IgD-negative memory B cell (primary cell): Measurements from ENCODE around the gene NR4A3. TPM values are rescaled to one million over a fixed set of nuclear protein-coding genes. Genes with fewer than 3 reads are reported as not detected.

ENCODE experiments used
- H3K27ac Mint-ChIP-seq, 3 donors: one replicate each; pipeline ENCODE4 v1.8.0; 2020 to 2022; ENCODE audit warnings: mild to moderate bottlenecking in 3 of 3, mixed read lengths in 3 of 3, moderate library complexity in 1 of 3
- H3K27me3 Mint-ChIP-seq: one replicate; pipeline ENCODE4 v1.8.0; 2021; ENCODE audit warnings: mixed read lengths
- H3K36me3 Mint-ChIP-seq: one replicate; pipeline ENCODE4 v1.8.0; 2020; ENCODE audit warnings: mild to moderate bottlenecking, mixed read lengths
- H3K4me1 Mint-ChIP-seq, 3 donors: one replicate each; pipeline ENCODE4 v1.8.0; 2020 to 2022; ENCODE audit warnings: mixed read lengths in 3 of 3, mild to moderate bottlenecking in 1 of 3
- H3K4me3 Mint-ChIP-seq, 4 donors: one replicate each; pipeline ENCODE4 v1.8.0; 2020 to 2022; ENCODE audit warnings: mild to moderate bottlenecking in 4 of 4, mixed read lengths in 4 of 4, moderate library complexity in 3 of 4
- H3K9me3 Mint-ChIP-seq, 3 donors: one replicate each; pipeline ENCODE4 v1.8.0; 2020 to 2021; ENCODE audit warnings: mixed read lengths in 3 of 3, mild to moderate bottlenecking in 1 of 3
- polyA plus RNA-seq: library from polyadenylated mRNA; unstranded; fragments of 300-500 nt; fragmentation: Illumina TruSeq; gene quantifications from one replicate; pipeline ENCODE4 v1.2.3, GENCODE V29; 2021

The NR4A3 gene
- polyA plus RNA-seq, 1 donor from 2014 or later, result 0.60 TPM

DNA sequence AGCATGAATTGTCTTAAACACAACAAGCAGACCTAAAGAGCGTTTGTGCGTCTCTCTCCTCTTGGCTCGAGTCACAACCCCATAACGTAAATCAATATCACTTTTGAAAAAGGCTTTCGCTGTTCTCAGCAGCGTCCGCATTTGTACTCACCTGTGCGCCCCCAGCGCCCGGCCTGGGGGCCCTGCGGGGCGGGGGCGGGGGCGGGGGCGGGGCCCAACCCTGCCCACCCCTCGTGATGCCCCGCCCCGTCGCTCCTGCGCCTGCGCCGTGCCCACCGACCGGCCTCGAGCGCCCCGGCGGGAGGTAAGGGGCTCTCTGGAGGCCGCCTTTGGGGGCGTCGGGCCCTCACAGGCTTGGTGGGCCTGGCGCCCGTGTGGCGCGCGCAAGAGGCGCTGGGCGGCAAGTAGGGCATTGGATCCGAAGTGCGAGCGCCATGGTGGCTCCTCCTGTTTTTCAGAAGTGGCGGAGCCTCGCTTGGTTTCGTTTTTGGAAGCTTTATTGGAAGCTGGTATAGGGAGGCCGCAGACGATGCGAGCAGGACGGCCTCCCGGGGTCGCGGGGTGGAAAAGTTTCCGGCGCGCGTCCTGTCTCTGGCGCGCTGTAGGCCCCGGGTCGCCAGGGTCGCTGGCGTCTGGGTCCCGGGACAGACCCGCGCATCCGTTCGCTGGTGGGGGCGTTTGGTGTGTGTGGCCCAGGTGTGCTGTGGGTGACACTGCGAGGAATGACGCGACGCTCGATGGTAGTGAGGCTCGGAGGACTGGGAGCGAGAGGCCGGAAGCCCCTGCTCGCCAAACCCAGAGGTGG is 84.9 kb downstream of the NR4A3 start, which contains the start of gene STX17:
STX17 (plus strand) TSS at position 252 of the 805 bp plus-strand sequence. CDS start 8,586 bp downstream, outside the sequence.
- peak within 1 kb of the TSS; percentile 96 to 99 (median 98) for H3K4me3 Mint-ChIP-seq
- H3K9me3 Mint-ChIP-seq, result no peaks in the 10 kb centered on the region
- H3K36me3 Mint-ChIP-seq, result peaks cover 6% of the 10 kb centered on the region
- H3K27ac Mint-ChIP-seq, result peak within 1 kb of the TSS; percentile 96 to 98 (median 98)
- H3K4me1 Mint-ChIP-seq, result peaks cover 16 to 17% (median 17%) of the 10 kb centered on the region in 3 donors
- H3K27me3 Mint-ChIP-seq, result no peaks in the 10 kb centered on the region

DNA sequence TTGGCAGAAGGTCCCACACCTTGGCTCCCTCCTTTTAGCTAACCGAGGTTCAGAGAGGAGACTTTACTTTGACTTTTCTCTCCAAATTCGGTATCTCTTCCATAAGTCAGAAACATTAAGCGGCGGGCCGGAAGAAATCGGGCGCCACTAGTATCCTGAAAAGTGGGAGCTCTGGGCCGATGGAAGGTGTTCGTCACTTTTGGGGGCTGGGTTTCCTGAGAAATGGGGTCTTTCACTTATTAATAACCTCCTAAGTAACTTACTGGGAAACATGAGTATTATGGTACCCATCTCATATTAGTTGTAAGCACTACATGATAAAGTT is 85.5 kb downstream of the NR4A3 start:
- Mint-ChIP-seq H3K4me1 (peaks cover 16 to 18% (median 18%) of the 10 kb centered on the region in 3 donors), H3K27me3 (no peaks in the 10 kb centered on the region), H3K36me3 (peaks cover 6% of the 10 kb centered on the region), H3K4me3 (peak overlapping the region; percentile 96 to 99 (median 98)), H3K27ac (peak overlapping the region; percentile 96 to 98 (median 98)), H3K9me3 (no peaks in the 10 kb centered on the region)

DNA sequence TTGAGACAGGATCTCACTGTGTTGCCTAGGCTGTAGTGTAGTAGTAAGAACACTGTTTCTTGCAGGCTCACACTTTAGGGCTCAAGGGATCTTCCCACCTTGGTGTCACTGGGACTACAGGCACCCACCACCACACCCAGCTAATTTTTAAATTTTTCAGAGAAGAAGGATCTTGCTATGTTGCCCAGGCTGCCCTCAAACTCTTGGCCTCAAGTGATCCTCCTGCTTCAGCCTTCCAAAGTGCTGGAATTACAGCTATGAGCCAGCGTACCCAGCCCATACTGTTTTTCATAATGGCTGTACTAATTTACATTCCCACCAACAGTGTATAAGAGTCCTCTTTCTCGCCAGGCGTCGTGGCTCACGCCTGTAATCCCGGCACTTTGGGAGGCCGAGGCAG is 89.9 kb downstream of the NR4A3 start:
- Mint-ChIP-seq H3K4me3 (no peak overlapping the region), H3K27me3 (no peaks in the 10 kb centered on the region), H3K36me3 (peaks cover 9% of the 10 kb centered on the region), H3K27ac (no peak overlapping the region), H3K4me1 (peaks cover 17 to 26% (median 19%) of the 10 kb centered on the region in 3 donors), H3K9me3 (no peaks in the 10 kb centered on the region)

Other genes with a start within 250 kb of the NR4A3 start
- gene STX17, start 84.8 kb downstream of the NR4A3 start, polyA plus RNA-seq, result 18.1 TPM